Measurements from ENCODE around the gene SEMA4G.

GRCh38 chr10:100970076-100970913, 991 bp downstream of the SEMA4G start:
- TF ChIP-seq POLR2A (IDR thresholded peaks at IDR 0.05): no peak
- TF ChIP-seq, protein P1, sequence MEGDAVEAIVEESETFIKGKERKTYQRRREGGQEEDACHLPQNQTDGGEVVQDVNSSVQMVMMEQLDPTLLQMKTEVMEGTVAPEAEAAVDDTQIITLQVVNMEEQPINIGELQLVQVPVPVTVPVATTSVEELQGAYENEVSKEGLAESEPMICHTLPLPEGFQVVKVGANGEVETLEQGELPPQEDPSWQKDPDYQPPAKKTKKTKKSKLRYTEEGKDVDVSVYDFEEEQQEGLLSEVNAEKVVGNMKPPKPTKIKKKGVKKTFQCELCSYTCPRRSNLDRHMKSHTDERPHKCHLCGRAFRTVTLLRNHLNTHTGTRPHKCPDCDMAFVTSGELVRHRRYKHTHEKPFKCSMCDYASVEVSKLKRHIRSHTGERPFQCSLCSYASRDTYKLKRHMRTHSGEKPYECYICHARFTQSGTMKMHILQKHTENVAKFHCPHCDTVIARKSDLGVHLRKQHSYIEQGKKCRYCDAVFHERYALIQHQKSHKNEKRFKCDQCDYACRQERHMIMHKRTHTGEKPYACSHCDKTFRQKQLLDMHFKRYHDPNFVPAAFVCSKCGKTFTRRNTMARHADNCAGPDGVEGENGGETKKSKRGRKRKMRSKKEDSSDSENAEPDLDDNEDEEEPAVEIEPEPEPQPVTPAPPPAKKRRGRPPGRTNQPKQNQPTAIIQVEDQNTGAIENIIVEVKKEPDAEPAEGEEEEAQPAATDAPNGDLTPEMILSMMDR (IDR thresholded peaks at IDR 0.05): no peak

All from lower leg skin (tissue), 3 donors.